GM21528 (cell line): ENCODE measurements around the gene TIRAP.

Experiments
- ATAC-seq: cut with Tn5 transposase; IDR thresholded peaks from one replicate; pipeline ENCODE4 v1.9.1; 2021; ENCODE audit warnings: mild to moderate bottlenecking, moderate library complexity; ENCODE audit not compliant: unreplicated experiment, low FRiP score

TIRAP gene

GRCh38 chr11:126318574-126319373 lies 35.9 kb downstream of the TIRAP start:
- peak; percentile 92 for ATAC-seq

DNA sequence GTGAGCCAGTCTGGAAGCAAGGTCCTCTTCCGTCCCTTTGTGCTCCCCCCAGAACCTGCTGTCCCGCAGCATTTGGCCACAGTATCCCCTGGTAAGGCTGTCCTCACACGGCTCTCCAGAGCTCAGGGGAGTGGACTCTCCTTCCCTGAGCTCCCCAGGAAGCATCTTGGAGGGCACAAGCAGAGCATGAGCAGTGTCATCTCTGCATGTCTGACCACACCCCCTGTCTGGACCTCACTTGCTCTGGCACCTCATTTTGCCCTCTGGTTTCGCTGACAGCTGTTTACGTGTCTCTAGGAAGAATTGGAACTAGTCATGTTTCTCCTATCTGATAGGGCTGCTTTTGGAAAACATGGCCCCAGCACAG lies 36.5 kb downstream of the TIRAP start:
- no peak for ATAC-seq

- ATAC-seq, result no peak
Observed at GRCh38 chr11:126322996-126323395, 40.1 kb downstream of the TIRAP start.

DNA sequence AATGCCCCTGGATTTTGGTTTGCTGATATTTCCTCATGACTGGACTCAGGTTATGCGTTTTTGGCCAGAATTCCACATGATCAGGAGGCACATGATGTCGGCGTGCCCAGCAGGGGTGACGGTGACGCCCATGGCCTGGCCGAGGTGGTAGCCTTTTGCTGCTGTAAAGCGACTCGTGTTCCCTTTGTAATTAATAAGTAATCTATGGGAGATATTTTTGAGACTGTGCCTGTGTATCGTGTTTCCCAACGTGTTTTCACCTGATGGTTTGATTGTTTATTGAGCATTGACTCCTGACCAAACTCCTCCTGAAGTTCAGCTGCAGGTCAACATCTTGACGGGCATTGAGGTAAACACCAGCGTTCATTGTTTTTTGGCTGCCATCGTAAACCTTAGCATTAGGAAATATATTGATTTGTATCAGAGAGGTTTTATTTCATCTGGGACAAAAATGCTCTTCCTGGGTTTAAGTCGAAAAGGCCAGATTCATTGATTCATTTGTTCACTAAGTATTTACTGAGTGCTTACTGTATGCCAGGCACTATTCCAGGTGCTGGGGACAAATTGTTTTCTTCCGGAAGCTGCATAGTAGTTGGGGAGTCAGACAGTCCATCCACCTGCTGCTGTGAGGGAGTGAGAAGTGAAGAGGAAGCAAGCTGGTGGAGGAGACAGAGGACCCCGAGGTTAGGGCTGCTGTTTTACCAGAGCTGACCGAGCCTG lies 44.5 kb downstream of the TIRAP start:
- ATAC-seq, result no peak

DNA sequence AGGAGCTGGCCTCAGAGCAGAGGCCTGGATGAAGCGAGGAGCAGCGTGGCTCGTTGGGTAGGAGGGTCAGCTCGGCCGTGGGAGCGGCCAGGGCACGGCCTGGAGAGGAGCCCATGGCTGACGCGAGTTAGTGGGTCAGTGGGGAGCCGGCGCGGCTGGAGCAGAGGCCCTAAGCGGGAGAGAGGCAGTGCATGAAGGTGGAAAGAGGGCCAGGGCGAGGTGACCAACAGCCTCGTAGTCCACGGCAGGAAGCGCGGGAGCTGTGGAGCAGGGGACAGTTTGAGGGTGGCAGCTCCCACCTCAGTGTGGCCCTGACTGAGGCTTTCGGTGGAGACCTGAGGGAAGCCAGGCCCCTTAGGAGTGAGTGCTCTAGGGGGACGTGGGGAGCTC lies 45.1 kb downstream of the TIRAP start:
- no peak for ATAC-seq

GRCh38 chr11:126328444-126328843 lies 45.6 kb downstream of the TIRAP start:
- ATAC-seq, result no peak

GRCh38 chr11:126328938-126329643 lies 46.2 kb downstream of the TIRAP start:
- ATAC-seq, result no peak

DNA sequence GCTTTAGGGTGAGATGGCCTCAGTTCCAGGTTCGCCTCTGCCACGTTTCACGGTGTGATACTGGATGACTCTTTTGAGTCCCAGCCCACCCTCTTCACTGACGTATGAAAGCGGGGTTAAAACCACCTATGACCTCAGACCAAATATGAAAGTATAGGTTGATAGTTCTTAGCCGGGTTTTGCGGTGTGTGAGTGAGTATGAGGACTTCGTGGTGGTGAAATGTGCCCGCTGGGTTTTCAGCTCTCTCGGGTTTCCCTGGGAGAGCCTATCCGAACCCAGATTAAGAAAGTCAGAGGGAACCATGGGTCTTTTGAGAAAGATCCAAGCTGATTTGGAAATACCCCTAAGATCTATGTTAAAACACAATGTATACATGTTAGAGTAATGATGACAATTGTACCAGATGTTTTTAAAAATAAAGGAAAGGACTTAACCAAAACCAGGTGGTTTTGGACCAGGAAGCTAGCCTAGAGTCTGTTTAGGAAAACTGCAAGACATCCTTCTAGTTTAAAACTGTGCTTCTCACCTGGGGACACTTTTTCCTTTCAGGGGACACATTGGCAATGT lies 46.8 kb downstream of the TIRAP start:
- ATAC-seq, result no peak

GRCh38 chr11:126331286-126331685 lies 48.4 kb downstream of the TIRAP start:
- no peak for ATAC-seq

- no peak for ATAC-seq
Observed at GRCh38 chr11:126332221-126332711, 49.4 kb downstream of the TIRAP start.

- no peak for ATAC-seq
Observed at GRCh38 chr11:126333142-126333541, 50.2 kb downstream of the TIRAP start.

DNA sequence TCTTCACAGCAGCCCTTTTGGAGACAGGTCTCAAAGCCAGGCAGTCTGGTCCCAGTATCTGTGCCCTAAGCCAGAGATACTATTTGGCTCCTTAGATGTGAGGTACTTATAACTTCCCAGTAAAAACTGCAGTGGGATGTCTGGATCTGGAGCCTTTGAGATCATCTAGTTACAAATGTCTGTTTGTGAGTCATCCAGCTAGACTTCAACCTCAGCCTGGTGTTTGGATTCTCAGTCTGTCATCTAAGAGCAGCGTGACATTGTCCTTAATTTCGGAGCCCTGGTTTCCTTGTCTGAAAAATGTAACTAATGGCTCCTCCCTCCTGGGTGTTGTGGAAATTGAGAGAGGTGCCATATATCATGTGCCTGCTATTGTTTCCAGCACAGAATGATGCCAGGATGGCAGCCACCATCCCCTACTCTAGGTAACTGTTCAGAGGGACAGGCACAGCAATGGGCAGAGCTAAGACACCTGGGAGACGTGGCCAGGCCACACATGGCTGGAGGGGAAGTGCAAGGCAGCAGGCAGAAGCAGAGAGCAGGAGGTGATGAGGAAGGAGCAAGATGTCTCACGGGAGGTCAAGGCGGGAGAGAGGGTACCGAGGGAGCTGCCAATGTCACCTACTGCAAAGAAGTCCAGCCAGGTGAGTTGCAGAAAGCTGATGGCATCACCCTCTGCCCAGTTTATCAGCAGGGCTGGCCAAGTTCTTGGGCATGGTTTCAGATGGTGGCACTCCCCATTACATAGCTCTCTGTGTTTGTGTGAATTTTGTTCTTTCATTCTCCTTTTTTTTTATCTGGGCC lies 52.0 kb downstream of the TIRAP start:
- no peak for ATAC-seq

- no peak for ATAC-seq
Observed at GRCh38 chr11:126335463-126335760, 52.5 kb downstream of the TIRAP start.

- ATAC-seq, result no peak
Observed at GRCh38 chr11:126336138-126336541, 53.2 kb downstream of the TIRAP start.

DNA sequence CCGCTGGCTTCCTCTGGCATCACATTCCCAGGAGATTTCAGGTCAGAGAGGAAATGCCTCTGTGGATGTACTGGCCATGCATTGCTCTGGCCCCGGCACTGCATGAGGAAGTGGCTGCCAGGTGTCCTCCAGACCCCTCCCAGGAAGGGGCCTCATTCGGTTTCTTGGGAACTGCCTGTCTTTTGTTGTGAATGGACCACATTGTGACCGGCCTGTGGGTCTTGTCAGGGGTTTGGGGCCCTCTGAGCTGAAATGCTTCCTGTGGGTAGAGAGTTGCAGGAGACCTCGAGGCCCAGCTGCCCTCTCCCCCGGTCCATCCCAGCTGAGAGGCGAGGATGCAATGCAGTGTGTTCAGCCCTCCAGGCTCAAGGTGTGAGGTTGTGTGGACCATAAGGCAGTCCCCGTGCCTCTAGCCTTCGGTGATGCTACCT lies 53.8 kb downstream of the TIRAP start:
- no peak for ATAC-seq

DNA sequence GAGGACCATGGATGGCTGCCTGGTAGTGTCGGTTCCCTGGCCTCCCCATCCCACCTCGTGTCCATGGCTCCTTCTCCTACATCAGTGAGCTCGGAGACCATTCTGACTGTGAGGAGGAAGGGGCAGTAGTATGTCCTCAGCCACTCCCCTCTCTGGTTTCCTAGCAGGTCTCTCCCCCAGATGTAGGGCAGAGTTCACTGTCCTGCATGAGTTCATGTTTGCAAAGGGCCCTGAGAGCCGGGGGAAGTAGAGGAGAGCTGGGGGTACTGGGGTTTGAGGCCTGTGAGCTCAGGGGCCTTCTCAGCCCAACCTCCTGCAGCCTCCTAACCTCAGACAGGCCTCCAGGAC lies 54.2 kb downstream of the TIRAP start:
- no peak for ATAC-seq

DNA sequence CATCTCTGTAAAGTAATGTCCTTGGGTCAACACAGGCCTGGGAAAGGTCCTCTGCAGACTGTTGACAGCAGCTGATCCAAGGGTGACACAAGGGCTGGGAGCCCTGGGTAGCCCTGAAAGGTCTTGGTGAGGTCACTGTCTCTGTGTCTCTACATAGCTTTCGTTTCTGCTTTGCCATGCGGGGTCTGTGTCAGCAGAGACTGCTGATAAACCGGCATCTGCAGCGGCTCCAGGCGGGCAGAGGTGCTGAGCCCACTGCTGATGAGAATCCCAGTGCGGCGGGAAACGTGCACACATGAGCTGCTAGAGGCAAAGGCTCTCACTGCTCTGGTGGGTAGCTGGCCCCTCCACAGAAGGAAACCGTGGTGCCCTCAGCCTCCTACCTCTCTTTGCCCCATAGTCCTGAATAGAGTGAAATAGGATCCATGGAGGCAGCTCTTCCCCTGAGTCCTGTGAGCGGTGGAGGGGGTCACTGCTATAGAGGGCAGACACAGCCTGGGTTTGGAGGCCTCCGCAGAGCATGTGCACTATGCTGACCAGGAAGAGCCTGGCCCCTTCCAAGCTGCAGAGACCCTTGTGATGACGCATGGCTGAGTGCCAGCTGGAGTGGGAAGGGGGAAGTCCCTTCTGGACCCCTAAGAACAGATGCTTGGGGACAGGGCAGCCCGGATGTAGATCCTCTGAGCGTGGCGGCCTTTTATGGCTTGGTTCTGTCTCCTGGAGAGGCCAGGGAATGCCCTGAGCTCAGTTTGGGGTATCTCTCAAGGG lies 54.8 kb downstream of the TIRAP start:
- no peak for ATAC-seq

GRCh38 chr11:126338346-126339055 lies 55.6 kb downstream of the TIRAP start:
- no peak for ATAC-seq
